Activated T-cell treated with anti-CD3 and anti-CD28 coated beads for 48 hours (primary cell): ENCODE measurements around the gene SPCS3.

Experiments
- DNase-seq: peaks from one replicate; pipeline ENCODE4 v3.0.0-alpha.2; 2020; ENCODE audit warnings: low read depth

The SPCS3 gene

GRCh38 chr4:176350671-176351070 lies 30.9 kb downstream of the SPCS3 start:
- no peak for DNase-seq

- no peak for DNase-seq
These were observed 35.1 kb downstream of the SPCS3 start for GRCh38 chr4:176354884-176355283.

DNA sequence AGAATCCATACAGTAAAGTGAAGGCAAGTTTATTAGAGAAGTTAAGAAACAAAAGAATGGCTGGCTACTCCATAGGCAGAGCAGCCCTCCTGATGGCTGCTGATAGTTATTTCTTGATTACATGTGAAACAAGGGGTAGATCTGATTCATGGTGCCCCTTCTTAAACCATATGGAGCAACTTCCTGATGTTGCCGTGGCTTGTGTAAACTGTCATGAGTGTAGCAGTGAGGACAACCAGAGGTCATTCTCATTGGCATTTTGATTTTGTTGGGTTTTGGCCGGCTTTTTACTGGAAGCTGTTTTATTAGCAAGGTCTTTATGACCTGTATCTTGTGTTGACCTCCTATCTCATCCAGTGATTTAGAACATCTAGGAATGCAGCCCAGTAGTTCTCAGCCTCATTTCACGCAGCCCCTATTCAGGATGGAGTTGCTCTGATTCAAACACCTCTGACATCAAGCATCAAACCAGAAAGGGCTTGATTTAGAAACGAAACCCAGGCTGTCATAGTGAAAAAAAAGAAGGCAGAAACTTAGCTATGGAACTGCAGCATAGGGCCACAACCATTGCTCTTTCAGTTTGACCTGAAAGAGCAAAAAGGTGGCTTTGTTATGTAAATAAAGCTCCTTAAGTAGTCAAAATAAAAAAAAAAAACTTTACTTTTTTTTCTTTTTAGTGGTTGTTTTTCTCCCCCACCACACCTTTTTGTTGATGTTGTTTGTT lies 37.8 kb downstream of the SPCS3 start:
- DNase-seq: no peak

- no peak for DNase-seq
These were observed 38.3 kb downstream of the SPCS3 start for GRCh38 chr4:176358083-176358469.

GRCh38 chr4:176359590-176359989 lies 39.8 kb downstream of the SPCS3 start:
- no peak for DNase-seq

DNA sequence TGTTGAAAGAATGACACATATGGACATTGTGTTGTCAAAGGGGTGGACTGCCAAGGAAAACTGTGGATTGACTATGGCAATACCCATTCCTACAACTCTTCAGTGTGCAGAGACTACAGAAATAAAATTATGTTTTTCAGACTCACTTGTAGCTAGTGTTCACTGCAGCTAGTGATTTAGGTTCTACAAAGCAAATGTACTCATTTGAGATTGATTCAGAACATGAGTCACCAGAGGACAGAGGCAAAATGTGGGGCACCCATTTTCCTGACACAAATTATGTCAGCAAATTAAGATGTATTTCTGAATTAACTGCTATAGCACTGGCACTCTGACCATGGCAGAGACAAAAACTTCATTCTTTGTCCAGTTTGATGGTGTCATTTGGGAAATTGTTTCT lies 40.7 kb downstream of the SPCS3 start:
- DNase-seq: no peak

- no peak for DNase-seq
These were observed 43.3 kb downstream of the SPCS3 start for GRCh38 chr4:176363072-176363471.

GRCh38 chr4:176367771-176368465 lies 48.2 kb downstream of the SPCS3 start:
- no peak for DNase-seq

GRCh38 chr4:176376032-176376614 lies 56.4 kb downstream of the SPCS3 start:
- no peak for DNase-seq

- no peak for DNase-seq
These were observed 58.0 kb downstream of the SPCS3 start for GRCh38 chr4:176377780-176378179.

- DNase-seq: no peak
These were observed 60.8 kb downstream of the SPCS3 start for GRCh38 chr4:176380352-176381157.
